Caco-2 (cell line): ENCODE measurements around the gene NACC1. TPM values are rescaled to one million over a fixed set of nuclear protein-coding genes. Genes with fewer than 3 reads are reported as not detected.

ENCODE experiments used
- BruUV-seq: library from RNA; stranded (reverse); fragments of 400-500 nt; replicated peaks from 2 replicates; lab custom pipeline; 2021; lab: Mats Ljungman, UMichigan
- CTCF ChIA-PET: fragments of 300-600 bp; sonication (Branson Sonifier 250); formaldehyde crosslinking; loops from one replicate; lab custom pipeline; 2022; ENCODE audit warnings: antibody characterized with exemption; lab: Charles Lee
- POLR2A ChIA-PET: fragments of 300-600 bp; sonication (Branson Sonifier 250); formaldehyde crosslinking; loops from one replicate; lab custom pipeline; 2022; ENCODE audit warnings: antibody characterized with exemption; lab: Charles Lee
- DNase-seq, 2 experiments: peaks; one replicate each; pipeline versions ENCODE4 v3.0.0 to v3.0.0-alpha.2; 2020 to 2022
- H3K27me3 ChIP-seq: replicated peaks from 2 replicates; pipeline ENCODE4 v1.6.0; 2011; ENCODE audit warnings: low read length; ENCODE audit not compliant: control insufficient read depth, insufficient read depth
- H3K36me3 ChIP-seq: 2 replicates; pipeline ENCODE4 v1.5.1; 2011; ENCODE audit warnings: low read length; ENCODE audit not compliant: control insufficient read depth, insufficient read depth
- H3K4me1 ChIP-seq: fragments of 250-450 bp; sonication (Bioruptor Pico); 2 replicates; pipeline ENCODE4 v1.5.1; 2020; ENCODE audit warnings: mild to moderate bottlenecking
- H3K4me3 ChIP-seq: 2 replicates; pipeline ENCODE4 v1.5.1; 2011; ENCODE audit warnings: low read depth, mild to moderate bottlenecking, control low read depth, low read length
- H3K9me3 ChIP-seq: fragments of 250-450 bp; sonication (Bioruptor Pico); 2 replicates; pipeline ENCODE4 v1.5.1; 2020; ENCODE audit warnings: mild to moderate bottlenecking, moderate library complexity
- H3K27ac Mint-ChIP-seq: one replicate; pipeline ENCODE4 v1.8.0; 2022; ENCODE audit warnings: mixed read lengths; ENCODE audit not compliant: unreplicated experiment
- H3K27me3 Mint-ChIP-seq: one replicate; pipeline ENCODE4 v1.8.0; 2022; ENCODE audit warnings: mixed read lengths; ENCODE audit not compliant: insufficient read depth, unreplicated experiment
- H3K36me3 Mint-ChIP-seq: one replicate; pipeline ENCODE4 v1.8.0; 2022; ENCODE audit warnings: mild to moderate bottlenecking, mixed read lengths; ENCODE audit not compliant: insufficient read depth, unreplicated experiment
- H3K4me1 Mint-ChIP-seq: one replicate; pipeline ENCODE4 v1.8.0; 2022; ENCODE audit warnings: low read depth, mixed read lengths; ENCODE audit not compliant: unreplicated experiment
- H3K4me3 Mint-ChIP-seq: one replicate; pipeline ENCODE4 v1.8.0; 2022; ENCODE audit warnings: mild to moderate bottlenecking, moderate library complexity, mixed read lengths; ENCODE audit not compliant: unreplicated experiment
- H3K9me3 Mint-ChIP-seq: one replicate; pipeline ENCODE4 v1.8.0; 2022; ENCODE audit warnings: mixed read lengths; ENCODE audit not compliant: unreplicated experiment
- intact Hi-C: fragments of 100-400 bp; cut with micrococcal nuclease; formaldehyde crosslinking; loops from one replicate; pipeline ENCODE4 v1.10.0; 2022; ENCODE audit not compliant: unreplicated experiment
- total RNA-seq: library from RNA; stranded (reverse); gene quantifications from 2 replicates; pipeline ENCODE4 v1.2.3, GENCODE V29; 2022
- TF ChIP-seq, protein P1 (sequence below), 2 experiments: fragments of 200-600 bp in 1 of 2; IDR thresholded peaks; 1 replicate in 1 of 2; 2 replicates in 1 of 2; pipeline versions ENCODE4 v1.5.1 to v1.8.0; 2011 to 2022; ENCODE audit warnings: antibody characterized with exemption in 1 of 2, control low read depth in 1 of 2, inconsistent platforms in 1 of 2, low read depth in 1 of 2, low read length in 1 of 2, mild to moderate bottlenecking in 1 of 2, moderate library complexity in 1 of 2; ENCODE audit not compliant: insufficient read depth in 1 of 2, severe bottlenecking in 1 of 2, unreplicated experiment in 1 of 2

The NACC1 gene
- total RNA-seq, 1 experiment from 2014 or later = 89.6 TPM

DNA sequence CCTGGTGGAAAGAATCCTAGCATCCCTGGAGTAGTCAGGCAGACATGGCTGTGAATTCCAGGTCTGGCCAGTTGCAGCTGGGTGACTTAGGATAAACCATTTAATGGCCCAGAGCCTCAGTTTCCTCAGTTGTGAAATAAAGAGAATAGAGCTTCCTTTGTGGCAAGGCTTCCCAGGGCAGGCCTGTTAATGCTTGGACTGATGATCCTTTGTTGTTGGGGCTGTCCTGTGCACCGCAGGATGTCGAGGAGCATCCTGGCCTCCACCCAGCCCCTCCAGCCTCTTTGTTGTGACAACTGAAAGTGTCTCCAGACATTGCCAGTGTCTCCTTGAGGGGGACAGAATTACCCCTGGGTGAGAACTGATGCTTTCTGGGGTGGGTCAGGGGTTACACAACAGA is 31.7 kb upstream of the NACC1 start:
- peaks cover 4% of the 10 kb centered on the region for H3K4me1 Mint-ChIP-seq
- no peaks in the 10 kb centered on the region for H3K36me3 ChIP-seq
- peaks cover 12% of the 10 kb centered on the region for H3K27me3 Mint-ChIP-seq
- H3K4me3 ChIP-seq = no peak overlapping the region
- H3K9me3 ChIP-seq = no peaks in the 10 kb centered on the region
- ChIA-PET CTCF (interaction anchor here (1.1 kb wide), 1 partner anchor 121 kb away, joined by 3 read pairs; no protein-coding TSS in a partner anchor), POLR2A (no interaction called here)
- DNase-seq = no peak
- intact Hi-C loops = no loop called here
- H3K4me1 ChIP-seq = no peaks in the 10 kb centered on the region
- no peak overlapping the region for H3K4me3 Mint-ChIP-seq
- no TSS peak for BruUV-seq
- H3K27ac Mint-ChIP-seq = no peak overlapping the region
- TF ChIP-seq, protein P1, sequence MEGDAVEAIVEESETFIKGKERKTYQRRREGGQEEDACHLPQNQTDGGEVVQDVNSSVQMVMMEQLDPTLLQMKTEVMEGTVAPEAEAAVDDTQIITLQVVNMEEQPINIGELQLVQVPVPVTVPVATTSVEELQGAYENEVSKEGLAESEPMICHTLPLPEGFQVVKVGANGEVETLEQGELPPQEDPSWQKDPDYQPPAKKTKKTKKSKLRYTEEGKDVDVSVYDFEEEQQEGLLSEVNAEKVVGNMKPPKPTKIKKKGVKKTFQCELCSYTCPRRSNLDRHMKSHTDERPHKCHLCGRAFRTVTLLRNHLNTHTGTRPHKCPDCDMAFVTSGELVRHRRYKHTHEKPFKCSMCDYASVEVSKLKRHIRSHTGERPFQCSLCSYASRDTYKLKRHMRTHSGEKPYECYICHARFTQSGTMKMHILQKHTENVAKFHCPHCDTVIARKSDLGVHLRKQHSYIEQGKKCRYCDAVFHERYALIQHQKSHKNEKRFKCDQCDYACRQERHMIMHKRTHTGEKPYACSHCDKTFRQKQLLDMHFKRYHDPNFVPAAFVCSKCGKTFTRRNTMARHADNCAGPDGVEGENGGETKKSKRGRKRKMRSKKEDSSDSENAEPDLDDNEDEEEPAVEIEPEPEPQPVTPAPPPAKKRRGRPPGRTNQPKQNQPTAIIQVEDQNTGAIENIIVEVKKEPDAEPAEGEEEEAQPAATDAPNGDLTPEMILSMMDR (IDR thresholded peaks at IDR 0.05; ENCODE audit: insufficient read depth in 1 of 2, low read depth in 1 of 2, low read length in 1 of 2, severe bottlenecking in 1 of 2, unreplicated experiment in 1 of 2) = no peak
- H3K36me3 Mint-ChIP-seq = no peaks in the 10 kb centered on the region
- H3K27me3 ChIP-seq = no peaks in the 10 kb centered on the region; the same call in none of the 2 replicates
- H3K9me3 Mint-ChIP-seq = no peaks in the 10 kb centered on the region

DNA sequence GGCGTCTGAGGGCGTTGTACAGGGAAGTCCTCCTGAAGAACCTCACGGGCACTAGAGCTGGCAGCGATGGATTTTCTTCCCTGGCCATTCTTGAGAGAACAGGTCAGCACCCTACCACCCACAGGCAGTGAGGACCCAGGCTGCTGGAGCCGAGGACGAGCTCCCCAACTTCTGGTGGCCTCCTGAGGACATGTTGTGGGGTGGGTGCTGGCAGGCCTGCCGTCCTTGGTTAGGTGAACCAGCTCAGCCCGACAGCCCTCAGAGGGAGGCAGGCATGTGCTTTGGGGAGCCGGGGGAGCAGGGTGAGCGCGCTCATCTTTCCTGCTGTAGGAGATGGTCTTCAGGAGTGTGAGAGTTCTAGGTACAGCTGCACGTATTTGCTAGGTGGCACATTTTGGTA is 30.8 kb upstream of the NACC1 start:
- no peaks in the 10 kb centered on the region for H3K4me1 ChIP-seq
- H3K9me3 ChIP-seq = no peaks in the 10 kb centered on the region
- intact Hi-C loops = no loop called here
- peaks cover 12% of the 10 kb centered on the region for H3K27me3 Mint-ChIP-seq
- BruUV-seq = no TSS peak
- H3K4me1 Mint-ChIP-seq = peaks cover 4% of the 10 kb centered on the region
- no peaks in the 10 kb centered on the region for H3K9me3 Mint-ChIP-seq
- no peak overlapping the region for H3K27ac Mint-ChIP-seq
- no peaks in the 10 kb centered on the region; the same call in none of the 2 replicates for H3K27me3 ChIP-seq
- no peaks in the 10 kb centered on the region for H3K36me3 ChIP-seq
- TF ChIP-seq, protein P1 (IDR thresholded peaks at IDR 0.05; ENCODE audit: insufficient read depth in 1 of 2, low read depth in 1 of 2, low read length in 1 of 2, severe bottlenecking in 1 of 2, unreplicated experiment in 1 of 2) = no peak
- CTCF ChIA-PET = interaction anchor here (1.1 to 1.5 kb wide), 2 partner anchors 110 to 122 kb away, joined by 3 to 4 read pairs; no protein-coding TSS in a partner anchor
- no peak overlapping the region for H3K4me3 Mint-ChIP-seq
- H3K4me3 ChIP-seq = no peak overlapping the region
- no peaks in the 10 kb centered on the region for H3K36me3 Mint-ChIP-seq
- no peak for DNase-seq
- POLR2A ChIA-PET = no interaction called here

DNA sequence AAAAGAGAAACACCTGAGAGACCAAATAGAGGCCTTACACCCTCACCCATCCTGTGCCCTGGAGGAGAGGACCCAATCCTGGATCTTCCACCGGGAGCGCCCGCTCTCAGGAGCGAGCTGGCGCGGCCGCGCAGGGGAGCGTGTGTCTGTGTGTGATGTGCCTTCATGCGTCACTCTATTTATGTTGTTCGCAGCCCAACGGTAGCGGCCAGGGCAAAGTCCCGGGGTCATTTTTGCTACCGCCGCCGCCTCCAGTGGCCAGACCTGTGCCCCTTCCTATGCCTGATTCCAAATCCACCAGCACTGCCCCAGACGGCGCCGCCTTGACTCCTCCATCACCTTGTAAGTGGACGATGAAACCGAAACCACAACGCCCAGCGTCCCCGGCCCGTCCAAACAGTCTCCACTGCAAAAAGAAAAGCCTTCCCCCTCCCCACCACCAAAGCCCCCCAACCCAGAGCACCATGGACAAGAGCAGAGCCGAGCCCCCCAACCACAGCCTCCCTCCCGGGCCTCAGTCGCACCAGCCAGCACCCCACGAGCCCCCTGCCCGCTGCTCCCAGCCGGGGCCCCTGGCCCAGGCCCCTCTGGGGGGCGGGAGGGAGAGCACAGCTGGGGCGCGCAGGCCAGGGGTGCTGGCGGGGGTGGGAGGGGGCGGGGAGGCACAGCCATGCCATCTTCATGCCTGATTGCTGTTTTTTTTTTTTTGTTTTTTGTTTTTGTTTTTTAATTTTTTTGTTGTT is 30.1 kb upstream of the NACC1 start:
- Mint-ChIP-seq H3K36me3 (no peaks in the 10 kb centered on the region), H3K4me1 (peaks cover 4% of the 10 kb centered on the region), H3K4me3 (no peak overlapping the region), H3K27me3 (peaks cover 12% of the 10 kb centered on the region), H3K27ac (no peak overlapping the region), H3K9me3 (no peaks in the 10 kb centered on the region)
- Histone ChIP-seq H3K4me1 (no peaks in the 10 kb centered on the region), H3K4me3 (no peak overlapping the region), H3K36me3 (no peaks in the 10 kb centered on the region), H3K9me3 (no peaks in the 10 kb centered on the region), H3K27me3 (no peaks in the 10 kb centered on the region; the same call in none of the 2 replicates)
- BruUV-seq = no TSS peak
- ChIA-PET POLR2A (no interaction called here), CTCF (interaction anchor here (1.5 kb wide), 1 partner anchor 110 kb away, joined by 4 read pairs; no protein-coding TSS in a partner anchor)
- no peak for DNase-seq
- intact Hi-C loops = no loop called here
- TF ChIP-seq, protein P1 (IDR thresholded peaks at IDR 0.05; ENCODE audit: insufficient read depth in 1 of 2, low read depth in 1 of 2, low read length in 1 of 2, severe bottlenecking in 1 of 2, unreplicated experiment in 1 of 2) = no peak
